Erythroblast (primary cell): Measurements from ENCODE around the gene CPPED1.

ENCODE experiments used
- DNase-seq, 2 experiments: peaks; one replicate each; lab custom pipeline; 2025; lab: John Stamatoyannopoulos, UW
- GATA1 ChIP-seq: IDR thresholded peaks from 2 replicates; pipeline ENCODE4 v1.6.1; 2011; ENCODE audit warnings: low read depth, mild to moderate bottlenecking, control low read depth, low read length, moderate library complexity
- POLR2A ChIP-seq: IDR thresholded peaks from 2 replicates; pipeline ENCODE4 v1.6.1; 2011; ENCODE audit warnings: mild to moderate bottlenecking, low read length

CPPED1 gene

DNA sequence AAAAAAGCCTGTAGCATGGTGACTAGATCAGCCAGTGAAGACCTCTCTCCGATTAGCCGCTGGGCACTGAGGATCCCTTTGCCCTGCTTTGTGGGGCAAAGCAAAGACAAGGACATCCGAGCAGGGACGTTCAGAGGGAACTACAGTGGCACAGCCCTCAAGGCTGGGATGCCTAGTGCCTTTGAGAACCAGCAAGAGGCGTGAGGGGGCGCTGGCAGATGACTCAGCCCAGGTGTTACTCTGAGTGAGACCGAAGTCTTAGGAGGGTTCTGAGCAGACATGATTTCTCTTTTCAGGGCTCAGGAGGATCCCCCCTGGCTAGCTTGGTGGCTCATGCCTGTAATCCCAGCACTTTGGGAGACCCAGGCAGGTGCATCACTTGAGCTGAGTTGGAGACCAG lies 178.6 kb downstream of the CPPED1 start:
- DNase-seq: no peak
- TF ChIP-seq GATA1 (no peak), POLR2A (no peak)

DNA sequence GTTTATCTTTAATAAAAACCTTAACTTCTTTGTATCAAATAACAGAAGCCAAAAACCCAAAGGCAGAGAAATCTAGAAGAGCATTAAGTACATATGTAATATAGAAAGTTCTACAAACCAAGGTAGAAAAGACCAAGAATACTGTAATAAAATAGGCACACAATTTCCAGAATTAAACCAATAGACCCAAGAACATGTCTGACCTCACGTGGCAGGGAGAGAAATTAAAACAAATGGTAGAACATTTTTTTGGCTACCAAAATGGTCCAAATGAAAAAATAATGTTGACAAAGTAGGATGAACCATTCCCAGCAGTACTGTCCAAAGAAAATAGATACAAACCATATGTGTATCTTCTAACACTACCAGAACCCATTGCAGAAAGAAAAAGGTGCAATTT lies 183.5 kb downstream of the CPPED1 start:
- TF ChIP-seq POLR2A: no peak
- DNase-seq: no peak

DNA sequence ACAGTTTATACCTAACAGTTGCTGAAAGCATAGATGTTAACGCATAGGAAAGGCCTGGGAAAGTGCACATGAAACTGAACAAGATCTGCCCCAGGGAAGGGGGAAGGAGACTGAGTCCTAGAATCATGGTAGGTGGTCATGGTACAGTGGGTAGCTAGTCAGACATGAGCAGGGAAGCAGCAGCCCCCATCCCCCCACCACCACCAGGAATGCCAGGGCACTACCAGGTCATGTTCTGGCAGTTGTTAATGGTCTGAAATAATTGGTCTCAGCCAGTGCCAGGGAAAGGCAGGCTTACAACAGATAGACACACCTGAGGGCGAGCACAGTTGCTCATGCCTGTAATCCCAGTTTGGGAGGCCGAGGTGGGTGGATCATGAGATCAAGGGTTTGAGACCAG lies 185.2 kb downstream of the CPPED1 start:
- TF ChIP-seq GATA1: no peak
- TF ChIP-seq POLR2A: no peak
- DNase-seq: no peak

DNA sequence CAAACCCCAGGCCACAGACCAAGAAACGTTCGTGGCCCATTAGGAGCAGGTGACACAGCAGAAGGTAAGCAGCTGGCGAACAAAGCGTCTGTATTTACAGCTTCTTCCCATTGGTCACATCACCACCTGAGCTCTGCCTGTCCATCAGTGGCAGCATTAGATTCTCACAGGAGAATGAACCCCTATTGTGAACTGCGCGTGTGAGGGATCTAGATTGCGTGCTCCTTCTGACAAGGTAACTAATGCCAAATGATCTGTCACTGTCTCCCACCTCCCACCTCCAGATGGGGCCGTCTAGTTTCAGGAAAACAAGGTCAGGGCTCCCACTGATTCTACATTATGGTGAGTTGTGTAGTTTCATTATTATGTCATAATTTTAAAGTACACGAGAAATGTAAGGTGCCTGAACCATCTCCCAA lies 186.3 kb downstream of the CPPED1 start:
- no peak for TF ChIP-seq GATA1
- no peak for TF ChIP-seq POLR2A
- peak in 1 of 2 experiments; percentile 5 for DNase-seq

DNA sequence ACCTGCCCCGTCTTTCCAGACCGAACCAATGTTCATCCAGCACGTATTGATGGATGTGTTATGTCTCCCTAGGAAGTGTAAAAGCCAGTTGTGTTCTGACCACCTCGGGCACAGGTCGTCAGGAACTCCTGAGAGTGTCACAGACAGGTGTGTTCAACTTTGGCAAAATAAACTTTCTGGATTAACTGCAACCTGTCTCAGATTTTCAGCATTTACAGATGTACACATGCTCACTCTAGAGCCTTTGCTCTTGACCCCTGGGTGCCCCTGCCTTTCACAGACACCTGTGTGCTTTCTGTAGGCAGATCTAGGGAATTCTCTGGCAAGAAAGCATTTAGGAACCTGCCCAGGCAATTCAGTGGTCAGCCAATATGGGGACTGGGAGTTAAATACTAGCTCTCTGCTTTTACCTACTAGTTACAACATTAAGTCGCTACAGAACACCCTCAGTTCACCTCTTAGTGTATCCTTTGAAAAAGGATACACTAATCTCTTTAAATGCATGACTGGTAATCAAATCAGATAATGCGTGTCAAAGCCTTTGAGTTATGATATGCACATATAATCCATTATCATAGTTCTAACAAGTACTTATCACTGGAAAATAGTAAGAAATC lies 188.9 kb downstream of the CPPED1 start:
- DNase-seq: no peak
- TF ChIP-seq POLR2A (no peak), GATA1 (no peak)

DNA sequence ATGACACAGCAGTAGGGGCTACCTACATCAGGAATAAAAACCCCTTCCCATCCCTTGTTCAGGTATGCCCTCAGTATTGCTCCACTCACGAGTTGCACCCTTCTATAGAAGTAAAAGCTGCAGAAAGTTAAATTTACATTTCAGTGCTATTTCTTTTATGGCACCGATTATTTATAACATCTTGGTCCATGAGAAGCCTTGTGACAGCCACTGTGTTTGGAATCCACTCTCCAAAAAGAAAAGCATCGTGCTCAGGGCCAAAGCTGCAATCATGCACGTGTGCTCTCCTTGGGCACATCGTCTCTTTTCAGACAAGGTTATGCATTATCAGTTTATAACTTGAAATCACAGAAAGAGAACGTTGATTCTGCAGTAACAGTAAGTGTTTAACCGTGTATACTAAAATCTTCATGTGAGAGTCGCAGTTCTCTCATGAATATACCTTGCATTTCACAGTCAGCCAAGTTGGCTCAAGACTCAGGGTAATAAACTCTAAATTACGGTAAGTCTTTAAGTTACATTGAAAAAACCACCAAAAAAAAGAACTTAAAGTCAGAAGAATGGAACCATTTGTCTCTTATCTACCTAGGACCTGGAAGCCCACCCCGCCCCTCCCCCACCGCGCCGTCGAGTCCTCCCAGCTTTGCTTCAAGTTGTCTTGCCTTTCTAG lies 189.6 kb downstream of the CPPED1 start:
- TF ChIP-seq POLR2A: no peak
- no peak for TF ChIP-seq GATA1
- no peak for DNase-seq

DNA sequence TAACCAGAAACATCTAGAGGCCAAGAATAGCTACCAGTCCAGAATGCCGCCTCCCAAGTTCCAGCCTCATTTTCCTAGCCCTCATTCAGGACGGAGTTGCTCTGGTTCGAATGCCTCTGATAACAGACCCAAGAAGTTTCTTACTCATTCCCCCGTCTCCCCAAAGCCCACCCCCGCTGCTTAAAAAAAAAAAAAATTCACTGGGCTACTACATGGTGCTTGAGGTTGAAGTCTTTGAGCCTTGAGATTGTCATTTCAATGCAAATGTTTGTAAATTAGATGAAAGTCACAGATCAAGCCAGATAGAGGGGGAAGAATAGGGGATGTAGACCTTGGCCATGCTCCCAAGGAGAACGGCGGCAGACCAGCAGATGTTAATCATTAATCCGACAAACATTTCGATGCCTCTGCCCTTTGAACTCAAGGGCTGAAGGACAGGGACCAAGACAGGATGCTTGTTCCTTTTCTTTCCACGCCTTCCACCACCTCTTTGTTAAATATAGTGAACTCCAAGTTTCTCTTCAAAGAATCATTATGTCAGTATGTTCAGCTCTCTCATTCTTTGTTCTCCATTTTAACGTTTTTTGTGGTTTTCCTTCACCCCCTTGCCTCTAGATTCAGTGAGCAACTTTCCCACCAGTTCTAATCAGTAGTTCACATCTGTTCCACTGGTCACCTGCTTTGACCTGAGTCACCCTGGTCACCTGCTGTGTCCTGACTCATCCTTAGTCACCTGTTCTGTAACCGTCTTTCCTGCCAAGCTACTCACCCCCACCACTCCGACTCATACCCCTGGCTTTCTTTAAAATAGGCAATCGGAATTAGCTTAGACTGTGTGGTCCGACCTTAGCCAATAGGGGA lies 190.3 kb downstream of the CPPED1 start:
- no peak for TF ChIP-seq GATA1
- TF ChIP-seq POLR2A: no peak
- peak; percentile 5 to 36 for DNase-seq

DNA sequence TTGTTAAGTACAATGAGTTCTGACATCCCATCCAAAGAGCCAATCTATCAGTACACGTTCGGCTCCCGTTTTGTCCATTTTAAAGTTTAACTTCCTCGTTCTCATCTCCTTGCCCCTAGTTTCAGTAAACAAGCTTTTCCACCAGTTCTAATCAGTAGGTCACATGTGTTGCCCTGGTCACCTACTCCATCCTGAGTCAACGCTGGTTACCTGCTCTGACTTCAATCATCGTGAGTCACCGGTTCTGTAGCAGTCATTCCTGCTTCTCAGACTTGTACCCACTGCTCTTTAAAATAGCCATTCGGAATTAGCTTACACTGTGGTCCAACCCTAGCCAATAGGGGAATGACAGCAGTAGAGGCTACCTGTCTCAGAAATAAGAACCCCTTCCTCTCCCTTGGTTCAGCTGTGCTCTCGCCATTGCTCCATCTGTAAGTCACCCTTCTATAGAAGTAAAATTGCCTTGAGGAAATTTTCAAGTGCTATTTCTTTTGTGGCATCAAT lies 191.0 kb downstream of the CPPED1 start:
- TF ChIP-seq POLR2A: no peak
- TF ChIP-seq GATA1: no peak
- peak; percentile 7 to 26 for DNase-seq

DNA sequence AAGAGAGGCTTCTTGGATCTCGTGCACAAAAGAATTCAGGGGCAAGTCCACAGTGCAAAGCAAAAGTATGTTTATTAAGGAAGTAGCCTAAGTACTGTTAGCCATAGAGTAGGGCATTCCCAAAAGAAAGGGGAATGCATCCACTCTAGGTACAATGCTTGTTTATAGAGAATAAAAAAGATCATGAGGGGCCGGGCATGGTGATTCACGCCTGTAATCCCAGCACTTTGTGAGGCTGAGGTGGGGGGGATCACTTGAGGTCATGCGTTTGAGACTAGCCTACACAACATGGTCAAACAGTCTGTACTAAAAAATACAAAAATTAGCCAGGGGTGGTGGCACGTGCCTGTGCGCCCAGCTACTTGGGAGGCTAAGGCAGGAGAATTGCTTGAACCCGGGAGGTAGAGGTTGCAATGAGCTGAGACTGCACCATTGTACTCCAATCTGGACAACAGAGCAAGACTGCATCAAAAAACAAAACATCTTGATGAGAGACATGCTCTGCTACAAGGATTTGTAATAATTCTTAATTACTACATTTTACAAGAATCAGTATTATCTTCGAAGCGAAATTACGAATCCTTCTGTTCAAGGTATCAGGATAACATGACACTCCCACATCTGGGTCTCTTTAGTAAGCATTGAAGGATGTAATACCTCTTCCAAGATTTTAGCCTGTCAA lies 191.6 kb downstream of the CPPED1 start:
- no peak for DNase-seq
- TF ChIP-seq GATA1: no peak
- no peak for TF ChIP-seq POLR2A

DNA sequence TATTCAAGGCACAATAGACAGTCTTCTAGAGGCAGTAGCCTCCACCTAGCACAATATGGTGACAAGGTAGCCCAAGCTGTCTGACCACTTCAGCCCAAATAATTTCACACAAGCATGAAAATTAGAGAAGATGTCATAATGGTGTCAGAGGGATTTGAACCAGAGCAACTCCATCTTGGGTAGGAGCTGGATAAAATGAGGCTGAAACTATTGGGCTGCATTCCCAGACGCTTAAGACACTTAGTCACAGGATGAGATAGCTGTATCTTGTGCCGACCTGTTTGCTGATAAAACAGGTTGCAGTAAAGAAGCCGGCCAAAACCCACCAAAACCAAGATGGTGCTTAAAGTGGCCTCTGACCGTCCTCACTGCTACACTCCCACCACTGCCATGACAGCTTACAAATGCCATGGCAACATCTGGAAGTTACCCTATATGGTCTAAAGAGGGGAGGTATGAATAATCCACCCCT lies 192.6 kb downstream of the CPPED1 start:
- no peak for DNase-seq
- TF ChIP-seq POLR2A (no peak), GATA1 (no peak)

DNA sequence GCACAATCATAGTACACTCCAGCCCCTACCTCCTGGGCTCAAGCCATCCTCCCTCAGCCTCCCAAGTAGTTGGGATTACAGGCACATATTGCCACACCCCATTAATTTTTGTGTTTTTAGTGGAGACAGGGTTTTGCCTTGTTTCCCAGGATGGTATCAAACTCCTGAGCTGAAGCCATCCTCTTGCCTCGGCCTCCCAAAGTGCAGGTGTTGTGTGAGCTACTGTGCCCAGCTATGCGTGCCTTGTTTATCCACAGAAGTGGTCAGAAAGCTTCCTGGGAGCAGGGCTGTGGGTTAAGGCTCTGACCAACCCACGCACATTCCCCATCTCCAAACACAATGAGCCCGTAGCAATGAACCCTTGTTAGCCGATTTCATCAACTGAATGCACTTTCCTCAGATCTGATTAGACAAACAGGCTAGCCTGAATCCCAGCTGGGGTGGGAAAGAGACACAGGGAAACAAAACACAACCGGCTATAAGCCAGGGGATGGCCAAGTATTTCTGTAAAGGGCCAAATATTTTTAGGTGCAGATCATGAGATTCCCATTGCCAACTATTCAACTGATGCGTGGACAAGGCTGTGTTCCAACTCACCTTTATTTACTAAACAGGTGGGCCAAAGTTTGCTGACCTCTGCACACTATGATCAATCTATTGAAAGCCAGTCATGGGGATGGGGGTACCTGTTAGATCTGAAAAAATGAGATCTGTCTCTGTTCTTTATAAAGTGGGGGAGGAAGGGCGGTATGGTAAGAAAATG lies 193.6 kb downstream of the CPPED1 start:
- TF ChIP-seq POLR2A (no peak), GATA1 (no peak)
- DNase-seq: no peak
